ENCODE results near the gene FMN1.

The FMN1 gene

GRCh38 chr15:32817577-32817976, 376.9 kb downstream of the FMN1 start:
- Histone ChIP-seq H3K9me2 (replicated peaks; ENCODE audit: control insufficient read depth, low read length) (no peaks in the 10 kb centered on the region), H3K27ac (ENCODE audit: low read depth, low read length) (no peak overlapping the region), H3F3A (ENCODE audit: control insufficient read depth, insufficient read depth) (no peaks in the 10 kb centered on the region), H3K9me3 (ENCODE audit: control insufficient read depth, insufficient read depth, low read length) (no peaks in the 10 kb centered on the region), H3K79me2 (ENCODE audit: control insufficient read depth, low read length) (no peaks in the 10 kb centered on the region), H3K36me3 (ENCODE audit: control insufficient read depth, low read length) (no peaks in the 10 kb centered on the region), H3K4me1 (ENCODE audit: control insufficient read depth, low read length) (no peaks in the 10 kb centered on the region), H4K20me1 (ENCODE audit: control insufficient read depth, insufficient read depth, low read depth, low read length) (no peaks in the 10 kb centered on the region), H3K27me3 (ENCODE audit: control insufficient read depth, low read length) (peaks cover 37% of the 10 kb centered on the region), H3K4me3 (ENCODE audit: low read length) (no peak overlapping the region), H3K4me2 (ENCODE audit: low read length) (no peak overlapping the region)
- TF ChIP-seq EZH2phosphoT487 (IDR thresholded peaks at IDR 0.05; ENCODE audit: borderline replicate concordance, low read length), result no peak
- no peak for TF ChIP-seq CTCF (IDR thresholded peaks at IDR 0.05; ENCODE audit: low read depth, low read length, poor library complexity, severe bottlenecking)

GRCh38 chr15:32807331-32807730, 387.2 kb downstream of the FMN1 start:
- Histone ChIP-seq H4K20me1 (ENCODE audit: control insufficient read depth, insufficient read depth, low read depth, low read length) (no peaks in the 10 kb centered on the region), H3K36me3 (ENCODE audit: control insufficient read depth, low read length) (no peaks in the 10 kb centered on the region), H3K9me3 (ENCODE audit: control insufficient read depth, insufficient read depth, low read length) (peaks cover 5% of the 10 kb centered on the region; the same call in 1 of the 2 replicates), H3K4me1 (ENCODE audit: control insufficient read depth, low read length) (no peaks in the 10 kb centered on the region), H3K27ac (ENCODE audit: low read depth, low read length) (no peak overlapping the region), H3K79me2 (ENCODE audit: control insufficient read depth, low read length) (no peaks in the 10 kb centered on the region), H3K4me2 (ENCODE audit: low read length) (no peak overlapping the region), H3K27me3 (ENCODE audit: control insufficient read depth, low read length) (no peaks in the 10 kb centered on the region), H3F3A (ENCODE audit: control insufficient read depth, insufficient read depth) (no peaks in the 10 kb centered on the region), H3K9me2 (replicated peaks; ENCODE audit: control insufficient read depth, low read length) (no peaks in the 10 kb centered on the region), H3K4me3 (ENCODE audit: low read length) (no peak overlapping the region)
- no peak for TF ChIP-seq EZH2phosphoT487 (IDR thresholded peaks at IDR 0.05; ENCODE audit: borderline replicate concordance, low read length)
- no peak for TF ChIP-seq CTCF (IDR thresholded peaks at IDR 0.05; ENCODE audit: low read depth, low read length, poor library complexity, severe bottlenecking)

- Histone ChIP-seq H3K27me3 (ENCODE audit: control insufficient read depth, low read length) (no peaks in the 10 kb centered on the region), H4K20me1 (ENCODE audit: control insufficient read depth, insufficient read depth, low read depth, low read length) (no peaks in the 10 kb centered on the region), H3K4me3 (ENCODE audit: low read length) (no peak overlapping the region), H3K27ac (ENCODE audit: low read depth, low read length) (no peak overlapping the region), H3K4me2 (ENCODE audit: low read length) (no peak overlapping the region), H3K9me3 (ENCODE audit: control insufficient read depth, insufficient read depth, low read length) (peaks cover 5% of the 10 kb centered on the region; the same call in 1 of the 2 replicates), H3K4me1 (ENCODE audit: control insufficient read depth, low read length) (no peaks in the 10 kb centered on the region), H3F3A (ENCODE audit: control insufficient read depth, insufficient read depth) (no peaks in the 10 kb centered on the region), H3K79me2 (ENCODE audit: control insufficient read depth, low read length) (no peaks in the 10 kb centered on the region), H3K36me3 (ENCODE audit: control insufficient read depth, low read length) (no peaks in the 10 kb centered on the region), H3K9me2 (replicated peaks; ENCODE audit: control insufficient read depth, low read length) (no peaks in the 10 kb centered on the region)
- TF ChIP-seq EZH2phosphoT487 (IDR thresholded peaks at IDR 0.05; ENCODE audit: borderline replicate concordance, low read length) (no peak), CTCF (IDR thresholded peaks at IDR 0.05; ENCODE audit: low read depth, low read length, poor library complexity, severe bottlenecking) (no peak)
These were observed 390.9 kb downstream of the FMN1 start for GRCh38 chr15:32803631-32804030.

Data from DOHH2 (cell line).